LNCAP (cell line): ENCODE data around the gene GRK6.

Experiments
- TF ChIP-seq, protein P1 (sequence below): fragments of 450-650 bp; IDR thresholded peaks from 2 replicates; pipeline ENCODE4 v1.5.1; 2017; ENCODE audit warnings: mild to moderate bottlenecking

GRK6 gene

DNA sequence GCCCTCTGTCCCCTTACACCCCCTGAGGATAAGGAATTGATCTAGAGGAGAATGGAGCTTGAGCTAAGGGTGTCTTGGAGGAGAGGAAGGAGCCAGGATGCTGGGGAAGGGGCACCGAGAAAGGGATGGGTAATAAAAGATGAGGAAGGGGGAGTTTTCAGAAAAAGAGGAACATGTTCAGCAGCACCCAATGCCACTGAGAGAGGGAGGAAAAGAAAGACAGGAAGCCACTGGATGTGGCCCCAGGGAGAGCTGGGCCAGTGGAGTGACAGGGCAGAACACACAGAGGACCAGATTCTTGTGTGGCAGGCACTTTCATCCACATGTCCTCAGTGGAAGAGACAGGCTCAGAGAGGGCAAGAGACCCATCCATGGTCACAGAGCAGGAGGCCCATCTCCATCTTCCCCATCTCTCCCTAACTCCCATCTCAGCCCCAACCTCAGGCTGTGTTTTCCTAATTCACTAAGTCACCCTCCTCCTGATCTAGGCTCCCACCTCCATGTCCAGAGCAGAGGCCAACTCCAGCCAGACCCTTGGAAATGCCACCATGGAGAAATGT lies 33.2 kb upstream of the GRK6 start:
- TF ChIP-seq, protein P1, sequence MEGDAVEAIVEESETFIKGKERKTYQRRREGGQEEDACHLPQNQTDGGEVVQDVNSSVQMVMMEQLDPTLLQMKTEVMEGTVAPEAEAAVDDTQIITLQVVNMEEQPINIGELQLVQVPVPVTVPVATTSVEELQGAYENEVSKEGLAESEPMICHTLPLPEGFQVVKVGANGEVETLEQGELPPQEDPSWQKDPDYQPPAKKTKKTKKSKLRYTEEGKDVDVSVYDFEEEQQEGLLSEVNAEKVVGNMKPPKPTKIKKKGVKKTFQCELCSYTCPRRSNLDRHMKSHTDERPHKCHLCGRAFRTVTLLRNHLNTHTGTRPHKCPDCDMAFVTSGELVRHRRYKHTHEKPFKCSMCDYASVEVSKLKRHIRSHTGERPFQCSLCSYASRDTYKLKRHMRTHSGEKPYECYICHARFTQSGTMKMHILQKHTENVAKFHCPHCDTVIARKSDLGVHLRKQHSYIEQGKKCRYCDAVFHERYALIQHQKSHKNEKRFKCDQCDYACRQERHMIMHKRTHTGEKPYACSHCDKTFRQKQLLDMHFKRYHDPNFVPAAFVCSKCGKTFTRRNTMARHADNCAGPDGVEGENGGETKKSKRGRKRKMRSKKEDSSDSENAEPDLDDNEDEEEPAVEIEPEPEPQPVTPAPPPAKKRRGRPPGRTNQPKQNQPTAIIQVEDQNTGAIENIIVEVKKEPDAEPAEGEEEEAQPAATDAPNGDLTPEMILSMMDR: no peak

DNA sequence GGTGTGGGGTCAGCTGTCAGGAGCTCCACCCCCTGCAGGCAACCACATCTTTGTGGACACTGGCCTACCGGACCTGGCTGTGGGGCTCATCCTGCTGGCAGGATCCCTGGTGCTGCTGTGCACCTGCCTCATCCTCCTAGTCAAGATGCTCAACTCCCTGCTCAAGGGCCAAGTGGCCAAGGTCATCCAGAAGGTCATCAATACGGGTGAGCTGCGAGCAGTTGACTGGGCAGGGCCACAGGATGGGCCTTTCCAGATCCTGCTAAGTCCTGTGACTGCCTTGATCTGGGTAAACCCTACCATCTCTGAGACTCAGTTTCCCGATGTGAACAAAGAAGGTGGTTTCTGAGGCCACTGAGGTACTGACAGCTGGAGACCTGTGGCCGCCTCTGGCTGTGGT lies 32.5 kb upstream of the GRK6 start:
- TF ChIP-seq, protein P1: no peak

DNA sequence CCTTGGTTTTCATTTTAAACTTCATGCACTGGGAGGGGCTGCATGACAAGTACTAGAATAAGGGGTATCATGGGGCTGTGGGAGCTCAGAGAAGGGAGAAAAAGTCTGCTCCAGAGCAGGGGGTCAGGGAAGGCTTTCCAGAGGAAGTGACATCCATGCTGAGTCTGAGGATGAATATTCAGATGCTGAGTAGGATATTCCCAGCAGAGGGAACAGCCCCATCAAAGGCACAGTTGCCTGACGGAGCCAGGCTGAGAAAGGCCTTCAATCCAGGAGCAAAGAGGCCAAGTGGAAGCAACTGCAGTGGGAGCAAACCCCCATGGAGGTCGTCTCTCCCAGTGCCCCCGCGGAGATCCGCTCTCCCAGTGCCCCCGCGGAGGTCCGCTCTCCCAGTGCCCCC lies 30.4 kb upstream of the GRK6 start:
- TF ChIP-seq, protein P1: no peak

DNA sequence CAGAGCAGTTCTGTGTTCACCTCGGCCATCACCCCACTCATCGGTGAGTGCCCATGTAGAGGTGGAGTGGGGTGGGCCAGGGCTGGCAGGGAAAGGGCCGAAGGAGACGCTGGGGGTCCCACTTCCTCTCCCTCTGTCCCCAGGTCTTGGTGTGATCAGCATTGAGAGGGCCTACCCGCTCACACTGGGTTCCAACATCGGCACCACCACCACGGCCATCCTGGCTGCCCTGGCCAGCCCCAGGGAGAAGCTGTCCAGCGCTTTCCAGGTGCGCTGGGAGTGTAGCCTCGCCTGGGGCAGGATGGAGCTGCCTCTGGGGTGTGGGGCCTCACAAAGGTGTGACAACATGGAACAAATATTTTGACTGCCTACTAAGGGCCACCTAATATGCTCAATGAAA lies 29.7 kb upstream of the GRK6 start:
- TF ChIP-seq, protein P1: no peak

DNA sequence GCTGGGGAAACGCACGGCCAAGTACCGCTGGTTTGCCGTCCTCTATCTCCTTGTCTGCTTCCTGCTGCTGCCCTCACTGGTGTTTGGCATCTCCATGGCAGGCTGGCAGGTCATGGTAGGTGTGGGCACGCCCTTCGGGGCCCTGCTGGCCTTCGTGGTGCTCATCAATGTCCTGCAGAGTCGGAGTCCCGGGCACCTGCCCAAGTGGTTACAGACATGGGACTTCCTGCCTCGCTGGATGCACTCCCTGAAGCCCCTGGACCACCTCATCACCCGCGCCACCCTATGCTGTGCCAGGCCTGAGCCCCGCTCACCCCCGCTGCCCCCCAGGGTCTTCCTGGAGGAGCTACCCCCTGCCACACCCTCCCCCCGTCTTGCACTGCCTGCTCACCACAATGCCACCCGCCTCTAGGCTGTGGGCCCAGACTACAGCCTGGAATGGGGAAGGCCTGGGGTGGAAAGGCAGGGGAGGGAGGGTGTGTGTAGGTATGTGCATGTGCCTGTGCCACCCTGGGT lies 28.5 kb upstream of the GRK6 start:
- TF ChIP-seq, protein P1: no peak

DNA sequence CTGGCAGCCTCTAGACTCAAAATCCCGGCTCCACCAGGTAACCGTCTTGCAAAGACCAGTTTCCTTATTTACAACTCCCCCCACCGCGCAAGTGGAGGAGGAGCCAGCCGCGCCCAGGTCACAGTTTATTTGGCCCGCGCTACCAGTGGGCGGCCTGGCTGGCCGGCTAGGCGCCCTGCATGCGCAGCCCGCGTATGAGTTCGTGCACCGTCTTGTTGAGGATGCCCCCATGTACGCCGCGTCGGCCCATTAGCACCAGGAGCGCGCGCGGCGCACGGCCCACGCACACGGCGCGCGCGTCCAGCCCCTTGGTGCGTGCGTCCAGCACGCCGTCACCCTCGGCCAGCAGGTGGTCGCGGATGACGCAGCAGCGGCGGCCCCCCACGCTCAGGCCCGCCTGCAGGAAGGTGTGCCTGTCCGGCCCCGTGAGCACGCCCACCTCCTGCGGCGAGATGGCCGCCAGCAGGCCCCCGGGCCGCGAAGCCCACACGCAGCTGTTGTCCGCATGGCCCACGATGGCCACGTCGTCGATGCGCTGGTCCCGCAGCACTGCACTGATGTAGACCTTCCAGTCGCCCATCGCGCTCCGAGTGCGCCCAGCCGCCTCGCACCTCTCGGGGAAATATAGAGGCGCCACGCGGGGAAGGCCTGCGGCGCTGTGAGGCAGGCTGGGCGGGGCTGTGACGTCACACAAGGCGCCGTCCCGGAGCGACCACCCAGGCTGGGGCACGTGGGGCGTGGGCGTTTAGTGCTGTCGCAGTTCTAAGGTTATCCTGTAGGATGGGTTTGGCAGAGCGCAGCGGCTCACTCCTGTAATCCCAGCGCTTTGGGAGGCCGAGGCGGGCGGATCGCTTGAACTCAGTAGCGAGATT lies 26.2 kb upstream of the GRK6 start, which contains the start of gene PFN3:
Gene PFN3, minus strand, starts transcription at position 665 of the 872 bp plus-strand sequence. Its CDS starts 85 bp downstream, at position 580.
- TF ChIP-seq, protein P1: no peak

DNA sequence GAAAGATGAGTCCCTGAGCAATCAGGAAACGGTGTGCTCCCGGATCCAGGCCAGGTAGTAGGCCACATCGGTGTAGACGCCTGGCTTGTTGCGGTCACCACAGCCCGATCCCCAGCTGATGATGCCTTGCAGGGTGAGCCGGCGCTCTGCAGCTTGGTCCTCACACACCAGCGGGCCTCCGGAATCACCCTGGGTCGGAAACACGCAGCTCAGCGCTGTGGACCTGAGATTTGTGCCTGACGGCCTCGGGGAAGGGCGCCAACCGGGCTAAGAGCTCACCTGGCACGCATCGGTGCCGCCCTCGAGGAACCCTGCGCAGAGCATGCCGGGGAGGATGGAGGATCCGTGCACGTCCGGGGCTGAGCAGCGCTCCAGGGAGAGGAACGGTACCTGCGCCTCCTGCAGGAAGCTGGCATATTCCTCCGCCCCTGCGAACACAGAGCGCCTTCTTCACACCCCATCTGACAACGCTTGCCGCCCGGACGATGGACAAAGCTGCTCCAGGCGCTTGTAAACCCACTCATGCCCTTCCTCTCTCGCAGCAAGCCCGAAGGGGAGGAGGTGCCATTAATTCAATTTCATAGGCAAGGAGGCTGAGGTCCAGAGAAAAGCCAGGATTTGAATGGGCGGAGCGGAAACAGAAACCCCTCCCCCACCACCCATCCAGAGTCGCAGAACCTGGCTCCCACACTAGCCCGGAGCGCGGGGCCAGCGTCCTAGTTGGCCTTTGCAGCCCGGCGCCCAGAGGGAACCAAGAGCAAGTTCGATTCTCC lies 24.0 kb upstream of the GRK6 start:
- TF ChIP-seq, protein P1: peak; percentile 51
